COLO668 (cell line): ENCODE data around the gene MUC5B.
"Not testable (repeated sequence)": the region's sequence is repeated elsewhere in the genome, so short reads cannot be mapped to it uniquely, and the experiment has no call there.

Source experiments
- DNase-seq: peaks from one replicate; lab custom pipeline; 2025; ENCODE audit not compliant: unreplicated experiment; lab: John Stamatoyannopoulos, UW

MUC5B gene

DNA sequence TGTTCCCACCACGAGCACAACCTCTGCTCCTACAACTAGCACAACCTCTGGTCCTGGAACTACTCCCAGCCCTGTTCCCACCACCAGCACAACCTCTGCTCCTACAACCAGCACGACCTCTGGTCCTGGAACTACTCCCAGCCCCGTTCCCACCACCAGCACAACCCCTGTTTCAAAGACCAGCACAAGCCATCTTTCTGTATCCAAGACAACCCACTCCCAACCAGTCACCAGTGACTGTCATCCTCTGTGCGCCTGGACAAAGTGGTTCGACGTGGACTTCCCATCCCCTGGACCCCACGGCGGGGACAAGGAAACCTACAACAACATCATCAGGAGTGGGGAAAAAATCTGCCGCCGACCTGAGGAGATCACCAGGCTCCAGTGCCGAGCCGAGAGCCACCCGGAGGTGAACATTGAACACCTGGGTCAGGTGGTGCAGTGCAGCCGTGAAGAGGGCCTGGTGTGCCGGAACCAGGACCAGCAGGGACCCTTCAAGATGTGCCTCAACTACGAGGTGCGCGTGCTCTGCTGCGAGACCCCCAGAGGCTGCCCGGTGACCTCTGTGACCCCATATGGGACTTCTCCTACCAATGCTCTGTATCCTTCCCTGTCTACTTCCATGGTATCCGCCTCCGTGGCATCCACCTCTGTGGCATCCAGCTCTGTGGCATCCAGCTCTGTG lies 30.9 kb upstream of the MUC5B start:
- not testable (repeated sequence) for DNase-seq

DNA sequence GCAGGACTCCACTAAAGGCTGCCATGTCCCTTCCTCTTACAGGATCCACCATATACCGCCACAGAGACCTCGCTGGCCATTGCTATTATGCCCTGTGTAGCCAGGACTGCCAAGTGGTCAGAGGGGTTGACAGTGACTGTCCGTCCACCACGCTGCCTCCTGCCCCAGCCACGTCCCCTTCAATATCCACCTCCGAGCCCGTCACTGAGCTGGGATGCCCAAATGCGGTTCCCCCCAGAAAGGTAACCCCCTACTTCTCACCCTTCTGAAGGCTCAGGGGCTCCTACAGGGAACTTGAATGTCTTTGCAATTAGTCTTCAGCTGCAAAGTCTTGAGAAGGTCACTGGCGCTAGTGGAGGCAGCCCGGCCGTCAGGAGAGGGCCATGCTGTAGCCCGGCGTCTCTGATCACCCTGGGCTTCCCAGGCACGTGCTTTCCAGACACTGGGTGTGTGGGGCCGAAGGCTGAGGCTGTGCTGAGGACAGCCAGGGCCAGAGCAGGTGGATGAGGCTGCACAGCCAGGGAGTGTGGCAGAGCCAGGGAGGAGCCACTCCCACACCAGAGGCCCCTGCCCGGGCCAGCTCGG lies 30.0 kb upstream of the MUC5B start:
- no peak for DNase-seq

DNA sequence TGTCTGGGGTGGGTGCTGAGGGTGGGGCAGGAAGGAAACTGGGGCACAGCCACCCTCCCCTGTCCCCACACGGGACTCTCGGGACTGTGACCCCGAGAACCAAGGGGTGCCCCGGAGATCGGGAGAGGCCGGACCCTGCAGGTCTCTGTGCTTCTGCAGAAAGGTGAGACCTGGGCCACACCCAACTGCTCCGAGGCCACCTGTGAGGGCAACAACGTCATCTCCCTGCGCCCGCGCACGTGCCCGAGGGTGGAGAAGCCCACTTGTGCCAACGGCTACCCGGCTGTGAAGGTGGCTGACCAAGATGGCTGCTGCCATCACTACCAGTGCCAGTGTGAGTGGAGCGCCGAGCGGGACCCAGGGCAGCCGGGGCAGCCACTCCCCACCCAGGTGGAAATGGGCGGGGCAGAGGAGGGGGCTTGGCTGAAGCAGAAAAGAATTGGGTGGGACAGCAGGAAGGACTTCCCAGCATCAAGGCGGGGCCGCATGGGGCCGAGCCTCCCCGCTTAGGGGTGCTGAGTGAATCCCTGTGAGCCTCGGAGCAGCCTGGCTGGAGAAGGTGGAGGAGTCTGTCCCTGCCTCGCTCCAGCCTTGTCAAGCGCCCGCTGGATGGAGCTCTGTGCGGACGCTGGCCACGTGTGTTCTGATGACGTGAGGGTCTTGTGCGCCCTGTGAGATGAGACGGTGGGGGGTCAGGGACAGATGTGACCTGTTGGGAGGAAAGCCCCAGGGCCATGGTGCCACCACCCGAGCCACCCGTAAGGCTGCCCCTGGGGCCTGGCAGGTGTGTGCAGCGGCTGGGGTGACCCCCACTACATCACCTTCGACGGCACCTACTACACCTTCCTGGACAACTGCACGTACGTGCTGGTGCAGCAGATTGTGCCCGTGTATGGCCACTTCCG lies 29.3 kb upstream of the MUC5B start:
- DNase-seq, result no peak

DNA sequence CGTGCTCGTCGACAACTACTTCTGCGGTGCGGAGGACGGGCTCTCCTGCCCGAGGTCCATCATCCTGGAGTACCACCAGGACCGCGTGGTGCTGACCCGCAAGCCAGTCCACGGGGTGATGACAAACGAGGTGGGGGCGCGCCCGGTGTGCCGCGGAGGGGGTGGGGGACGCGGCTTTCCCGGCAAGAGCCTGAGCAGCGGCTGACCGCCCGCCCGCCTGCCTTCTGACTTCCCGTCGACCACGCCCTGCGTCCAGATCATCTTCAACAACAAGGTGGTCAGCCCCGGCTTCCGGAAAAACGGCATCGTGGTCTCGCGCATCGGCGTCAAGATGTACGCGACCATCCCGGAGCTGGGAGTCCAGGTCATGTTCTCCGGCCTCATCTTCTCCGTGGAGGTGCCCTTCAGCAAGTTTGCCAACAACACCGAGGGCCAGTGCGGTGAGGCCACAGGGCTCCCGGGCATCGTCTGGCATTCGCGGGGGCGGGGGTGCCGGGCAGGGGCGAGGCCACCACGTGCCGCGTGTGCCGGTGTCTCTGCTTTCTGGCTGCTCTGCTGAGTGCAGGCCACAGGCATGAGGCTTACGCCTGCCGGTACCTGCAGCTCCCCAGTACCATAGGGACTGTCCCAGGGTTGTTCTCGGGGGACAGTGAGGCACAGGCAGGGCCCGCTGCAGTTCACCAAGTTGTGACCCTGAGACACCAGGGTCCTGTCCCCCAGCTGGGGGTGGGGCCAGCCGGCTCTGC lies 28.5 kb upstream of the MUC5B start:
- DNase-seq, result no peak

DNA sequence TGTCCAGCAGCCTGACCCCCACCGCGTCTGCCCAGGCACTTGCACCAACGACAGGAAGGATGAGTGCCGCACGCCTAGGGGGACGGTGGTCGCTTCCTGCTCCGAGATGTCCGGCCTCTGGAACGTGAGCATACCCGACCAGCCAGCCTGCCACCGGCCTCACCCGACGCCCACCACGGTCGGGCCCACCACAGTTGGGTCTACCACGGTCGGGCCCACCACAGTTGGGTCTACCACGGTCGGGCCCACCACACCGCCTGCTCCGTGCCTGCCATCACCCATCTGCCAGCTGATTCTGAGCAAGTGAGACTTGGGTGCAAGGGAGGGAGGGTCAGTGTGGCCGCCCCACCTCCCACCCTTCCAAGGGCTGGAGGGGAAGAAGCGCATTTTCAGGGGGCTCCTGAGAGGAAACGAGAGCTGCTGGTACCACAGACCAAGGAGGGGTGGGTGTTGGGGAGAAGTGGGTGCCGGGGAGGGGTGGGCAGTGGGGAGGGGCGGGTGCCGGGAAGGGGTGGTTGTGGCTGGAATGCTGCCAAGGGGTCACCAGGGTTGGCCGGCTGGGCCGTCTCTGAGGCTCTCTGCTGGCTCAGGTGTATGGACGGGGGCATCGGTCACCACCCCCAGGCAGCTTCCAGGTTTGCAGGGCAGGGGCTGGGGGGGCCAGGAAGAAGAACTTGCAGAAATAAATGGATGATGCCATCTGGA lies 27.7 kb upstream of the MUC5B start:
- DNase-seq, result no peak

DNA sequence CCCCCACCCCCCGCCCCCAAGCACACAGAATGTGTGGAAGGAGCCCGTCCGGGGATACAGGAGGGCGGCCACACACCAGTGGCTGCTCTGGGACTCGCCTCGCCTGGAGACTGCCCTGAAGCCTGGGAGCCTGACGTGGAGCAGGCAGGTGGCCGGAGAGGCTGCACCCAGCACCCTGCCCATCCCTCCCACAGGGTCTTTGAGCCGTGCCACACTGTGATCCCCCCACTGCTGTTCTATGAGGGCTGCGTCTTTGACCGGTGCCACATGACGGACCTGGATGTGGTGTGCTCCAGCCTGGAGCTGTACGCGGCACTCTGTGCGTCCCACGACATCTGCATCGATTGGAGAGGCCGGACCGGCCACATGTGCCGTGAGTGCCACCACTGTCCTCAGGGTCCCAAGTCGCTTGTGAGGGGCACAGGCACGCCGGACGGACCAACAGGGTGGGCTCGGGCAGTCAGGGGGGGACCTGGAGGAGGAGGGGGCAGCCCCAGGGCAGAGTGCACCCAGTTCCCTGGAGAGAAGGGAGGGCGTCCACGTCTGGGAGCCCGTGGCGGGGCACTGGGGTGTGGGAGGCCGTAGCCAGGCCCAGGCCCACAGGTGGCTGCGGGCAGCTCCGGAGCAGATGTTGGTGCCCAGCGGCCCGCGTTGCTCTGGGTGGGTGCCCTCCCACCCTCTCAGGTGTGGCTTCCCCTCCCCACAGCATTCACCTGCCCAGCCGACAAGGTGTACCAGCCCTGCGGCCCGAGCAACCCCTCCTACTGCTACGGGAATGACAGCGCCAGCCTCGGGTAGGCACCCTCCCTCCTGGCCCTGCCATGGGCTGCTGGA lies 27.0 kb upstream of the MUC5B start:
- no peak for DNase-seq

DNA sequence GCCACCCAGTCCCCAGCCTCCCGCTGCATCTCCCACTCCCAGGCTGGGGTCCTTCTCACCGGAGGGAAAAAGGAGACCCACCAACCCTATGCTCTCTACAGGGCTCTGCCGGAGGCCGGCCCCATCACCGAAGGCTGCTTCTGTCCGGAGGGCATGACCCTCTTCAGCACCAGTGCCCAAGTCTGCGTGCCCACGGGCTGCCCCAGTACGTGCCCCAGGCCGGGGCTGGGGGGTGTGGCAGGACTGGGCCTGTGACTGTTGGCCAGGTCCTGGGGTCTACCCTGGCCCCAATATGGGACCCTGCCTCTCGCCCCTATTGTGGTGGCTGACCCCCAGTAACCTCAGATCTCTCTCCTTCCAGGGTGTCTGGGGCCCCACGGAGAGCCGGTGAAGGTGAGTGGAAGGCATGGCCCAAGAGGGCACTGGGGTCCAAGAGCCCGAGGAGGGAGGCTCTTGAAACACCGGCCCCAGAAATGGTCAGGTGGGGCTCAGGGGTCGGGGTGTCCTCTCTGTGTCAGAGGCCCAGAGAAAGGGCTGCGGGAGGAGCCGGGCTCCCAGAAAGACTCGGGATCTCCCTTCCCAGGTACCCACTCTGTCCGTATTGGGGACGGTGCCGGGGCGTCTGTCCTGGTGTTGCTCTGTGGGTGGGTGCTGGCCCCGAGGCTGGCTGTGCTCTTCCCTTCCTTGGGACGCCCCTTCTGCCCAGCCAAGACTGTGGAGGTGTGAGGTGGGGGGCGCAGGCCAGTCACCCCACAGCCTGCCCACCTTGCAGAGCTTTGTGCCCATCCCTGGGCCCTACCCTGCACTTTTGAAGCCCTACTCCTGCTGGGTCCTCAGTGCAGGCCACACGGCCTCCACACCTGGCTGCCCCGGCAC lies 26.1 kb upstream of the MUC5B start:
- no peak for DNase-seq

DNA sequence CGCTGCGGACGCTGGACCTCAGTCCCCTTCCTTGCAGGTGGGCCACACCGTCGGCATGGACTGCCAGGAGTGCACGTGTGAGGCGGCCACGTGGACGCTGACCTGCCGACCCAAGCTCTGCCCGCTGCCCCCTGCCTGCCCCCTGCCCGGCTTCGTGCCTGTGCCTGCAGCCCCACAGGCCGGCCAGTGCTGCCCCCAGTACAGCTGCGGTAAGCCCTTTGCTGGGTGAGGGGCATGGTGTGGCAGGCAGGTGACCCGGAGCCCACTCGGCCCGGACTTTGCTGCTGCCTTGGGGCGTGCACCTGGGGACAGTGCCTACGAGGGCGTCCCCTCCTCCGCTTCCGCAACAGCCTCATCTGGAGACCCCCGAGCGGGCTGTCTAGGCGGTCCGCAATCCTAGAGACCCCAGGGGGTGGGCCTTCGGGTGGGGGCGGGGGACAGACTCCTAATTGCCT lies 25.4 kb upstream of the MUC5B start:
- no peak for DNase-seq

DNA sequence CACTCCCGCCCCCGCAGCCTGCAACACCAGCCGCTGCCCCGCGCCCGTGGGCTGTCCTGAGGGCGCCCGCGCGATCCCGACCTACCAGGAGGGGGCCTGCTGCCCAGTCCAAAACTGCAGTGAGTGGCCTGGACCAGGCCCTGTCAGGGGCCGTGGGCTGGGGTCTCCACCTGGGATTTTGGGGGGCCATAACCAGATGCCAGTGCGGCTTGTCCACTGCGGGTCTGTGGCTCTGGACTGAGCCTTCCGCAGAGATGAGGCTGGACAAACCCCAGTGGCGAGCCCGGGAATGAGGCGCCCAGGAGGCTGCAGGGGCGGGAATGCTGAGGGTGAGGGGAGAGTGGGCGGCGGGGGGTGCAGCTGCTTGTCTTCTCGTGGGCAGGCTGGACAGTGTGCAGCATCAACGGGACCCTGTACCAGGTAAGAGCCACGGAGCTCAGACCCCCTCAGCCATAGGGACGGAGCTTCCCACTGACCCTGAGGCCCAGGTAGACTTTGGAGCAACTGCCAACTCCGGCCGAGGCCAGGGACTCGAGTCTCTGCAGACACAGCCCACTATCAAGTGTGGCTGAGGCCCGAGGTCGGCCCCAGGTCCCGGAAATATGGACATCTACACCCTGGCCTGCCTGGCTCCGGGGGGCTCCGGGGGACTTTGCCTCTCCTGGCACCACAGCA lies 24.8 kb upstream of the MUC5B start:
- DNase-seq, result no peak

DNA sequence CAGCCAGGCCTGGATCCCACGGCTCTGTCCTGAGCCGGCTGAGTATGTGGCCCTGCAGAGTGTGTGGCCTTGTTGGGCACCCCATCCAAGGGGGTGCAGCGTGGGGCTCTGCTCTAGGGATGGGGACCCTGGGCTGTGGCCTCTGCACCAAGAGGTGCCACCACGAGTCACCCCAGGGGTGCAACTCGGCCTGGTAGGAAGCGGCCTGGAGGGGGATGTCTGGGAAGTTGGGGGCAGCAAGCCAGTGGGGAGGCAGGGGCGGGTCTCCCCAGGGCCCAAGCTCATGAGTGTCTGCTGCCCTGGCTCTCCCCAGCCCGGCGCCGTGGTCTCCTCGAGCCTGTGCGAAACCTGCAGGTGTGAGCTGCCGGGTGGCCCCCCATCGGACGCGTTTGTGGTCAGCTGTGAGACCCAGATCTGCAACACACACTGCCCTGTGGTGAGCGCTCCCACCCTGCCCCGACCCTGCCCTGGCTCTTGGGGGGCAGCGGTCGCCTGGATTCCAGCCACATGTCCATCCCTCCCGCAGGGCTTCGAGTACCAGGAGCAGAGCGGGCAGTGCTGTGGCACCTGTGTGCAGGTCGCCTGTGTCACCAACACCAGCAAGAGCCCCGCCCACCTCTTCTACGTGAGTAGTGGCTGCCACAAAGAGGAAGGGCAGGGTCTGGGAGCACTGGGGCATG lies 24.2 kb upstream of the MUC5B start:
- no peak for DNase-seq

DNA sequence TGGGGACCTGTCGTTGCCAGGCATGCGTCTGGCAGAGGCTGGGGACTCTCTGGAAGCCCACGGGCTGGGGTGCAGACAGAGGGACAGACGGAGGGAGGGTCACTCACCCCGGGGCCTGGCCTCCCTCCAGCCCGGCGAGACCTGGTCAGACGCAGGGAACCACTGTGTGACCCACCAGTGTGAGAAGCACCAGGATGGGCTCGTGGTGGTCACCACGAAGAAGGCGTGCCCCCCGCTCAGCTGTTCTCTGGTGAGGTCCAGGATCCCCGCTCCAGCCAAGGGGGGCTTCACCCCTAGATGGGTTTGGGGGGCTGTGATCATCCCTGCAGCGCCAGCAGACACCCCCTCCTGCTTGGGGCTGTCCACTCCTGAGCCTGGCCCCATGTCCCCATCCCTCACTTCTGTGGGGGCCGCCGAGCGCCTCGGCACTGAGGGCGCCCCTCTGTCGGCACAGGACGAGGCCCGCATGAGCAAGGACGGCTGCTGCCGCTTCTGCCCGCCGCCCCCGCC lies 23.6 kb upstream of the MUC5B start:
- no peak for DNase-seq

DNA sequence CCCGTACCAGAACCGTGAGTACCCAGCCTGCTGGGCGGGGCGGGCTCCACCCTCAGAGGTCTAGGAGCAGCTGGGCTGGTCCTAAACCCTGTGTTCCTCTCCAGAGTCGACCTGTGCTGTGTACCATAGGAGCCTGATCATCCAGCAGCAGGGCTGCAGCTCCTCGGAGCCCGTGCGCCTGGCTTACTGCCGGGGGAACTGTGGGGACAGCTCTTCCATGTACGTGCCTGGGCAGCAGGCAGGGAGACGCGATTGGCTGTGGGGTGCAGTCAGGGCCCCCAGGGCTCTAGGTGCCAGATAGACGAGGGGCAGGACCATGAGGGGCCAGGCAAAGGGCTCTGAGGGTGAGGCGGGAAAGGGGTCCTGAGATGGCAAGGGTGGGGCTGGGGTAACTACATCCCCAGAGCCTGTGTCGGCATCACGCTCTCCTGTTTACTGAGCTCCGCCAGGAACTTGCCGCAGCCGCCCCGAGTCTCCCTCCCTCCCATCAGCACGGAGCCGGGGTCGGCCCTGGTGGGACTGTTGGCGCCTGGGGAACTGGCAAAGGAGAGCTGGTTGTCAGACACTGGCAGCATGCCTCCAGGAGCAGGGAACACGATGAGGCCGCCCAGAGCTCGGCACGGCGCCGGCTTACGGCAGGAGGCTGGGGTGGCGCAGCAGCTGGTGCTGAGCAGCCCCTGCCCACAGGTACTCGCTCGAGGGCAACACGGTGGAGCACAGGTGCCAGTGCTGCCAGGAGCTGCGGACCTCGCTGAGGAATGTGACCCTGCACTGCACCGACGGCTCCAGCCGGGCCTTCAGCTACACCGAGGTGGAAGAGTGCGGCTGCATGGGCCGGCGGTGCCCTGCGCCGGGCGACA lies 22.9 kb upstream of the MUC5B start:
- no peak for DNase-seq

DNA sequence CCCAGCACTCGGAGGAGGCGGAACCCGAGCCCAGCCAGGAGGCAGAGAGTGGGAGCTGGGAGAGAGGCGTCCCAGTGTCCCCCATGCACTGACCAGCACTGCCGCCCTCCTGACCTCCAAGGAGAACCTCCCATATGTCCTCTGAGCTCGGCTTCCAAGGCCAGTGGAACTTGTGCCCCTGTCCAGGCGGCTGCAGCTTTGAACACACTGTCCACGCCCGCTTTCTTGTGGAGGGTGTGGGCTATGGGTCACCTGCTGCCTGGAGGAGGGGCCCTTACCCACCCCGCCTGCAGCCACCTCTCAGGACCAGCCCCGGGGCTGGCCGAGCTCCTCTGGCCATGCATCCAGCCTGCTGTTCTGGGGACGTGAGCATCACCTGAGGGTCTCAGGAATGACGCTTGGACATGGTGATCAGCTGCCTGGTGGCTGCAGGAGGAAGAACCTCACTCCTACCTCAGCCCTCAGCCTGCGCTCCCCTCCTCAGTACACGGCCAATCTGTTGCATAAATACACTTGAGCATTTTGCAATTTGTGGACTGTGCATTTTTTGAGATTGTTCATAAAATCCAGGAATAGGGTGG lies 22.2 kb upstream of the MUC5B start:
- DNase-seq, result no peak

DNA sequence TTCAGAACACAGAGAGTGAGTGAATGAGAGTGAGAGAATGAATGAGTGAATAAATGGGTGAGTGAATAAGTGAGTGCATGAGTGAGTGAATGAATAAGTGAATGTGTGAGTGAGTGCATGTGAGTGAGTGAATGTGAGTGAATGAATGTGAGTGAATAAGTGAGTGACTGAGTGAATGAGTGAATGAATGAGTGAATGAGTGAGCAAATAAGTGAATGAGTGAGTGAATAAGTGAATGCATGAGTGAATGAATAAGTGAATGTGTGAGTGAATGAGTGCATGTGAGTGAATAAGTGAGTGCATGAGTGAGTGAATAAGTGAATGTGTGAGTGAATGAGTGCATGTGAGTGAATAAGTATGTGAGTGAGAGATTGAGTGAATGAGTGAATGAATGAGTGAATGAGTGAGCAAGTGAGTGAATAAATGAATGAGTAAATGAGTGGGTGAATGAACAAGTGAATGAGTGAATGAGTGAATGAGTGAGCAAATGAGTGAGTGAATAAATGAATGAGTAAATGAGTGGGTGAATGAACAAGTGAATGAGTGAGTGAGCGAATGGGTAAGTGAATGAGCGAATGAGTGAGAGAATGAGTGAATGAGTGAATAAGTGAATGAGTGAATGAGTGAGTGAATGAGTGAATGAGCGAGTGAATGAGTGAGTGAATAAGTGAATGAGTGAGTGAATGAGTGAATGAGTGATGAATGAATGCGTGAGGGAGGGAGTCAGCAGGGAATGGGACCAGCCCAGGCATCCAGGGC lies 21.3 kb upstream of the MUC5B start:
- DNase-seq, result no peak

DNA sequence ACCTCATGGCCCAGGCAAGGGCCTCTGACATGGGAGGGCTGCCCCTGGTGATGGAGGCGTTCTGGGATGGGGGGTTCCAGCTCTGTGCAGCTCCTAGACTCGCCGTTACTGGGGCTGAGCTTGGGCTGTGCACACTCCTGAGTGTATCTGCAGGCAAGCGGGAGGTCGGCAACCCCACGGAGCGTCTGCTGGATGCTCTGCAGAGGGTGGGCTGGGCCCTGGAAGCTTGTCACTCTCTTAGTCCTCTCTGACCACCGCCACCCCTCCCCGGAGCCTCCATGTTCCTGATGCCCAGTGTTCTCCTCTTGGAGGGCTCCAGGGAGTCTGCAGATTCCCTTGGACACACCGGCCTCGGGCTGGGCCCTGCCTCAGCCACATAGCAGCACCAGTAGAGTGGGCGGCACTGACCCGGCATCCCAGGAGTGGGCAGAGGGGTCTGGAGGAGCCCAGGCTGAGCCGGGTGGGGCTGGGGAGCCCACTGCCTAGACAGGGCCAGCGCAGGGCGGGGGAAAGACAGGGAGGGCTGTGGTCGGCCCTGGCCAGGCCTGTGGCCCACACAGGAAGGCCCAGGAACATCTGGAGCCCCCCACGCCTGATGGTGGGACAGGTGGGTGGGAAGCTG lies 20.6 kb upstream of the MUC5B start:
- DNase-seq, result no peak
